Vagina (tissue), 2 donors: ENCODE results near the gene CCDC57.

ENCODE experiments used
- POLR2AphosphoS5 ChIP-seq, 2 donors: sonication (generic); formaldehyde crosslinking; IDR thresholded peaks; one replicate each; pipeline ENCODE4 v1.9.0; 2017; ENCODE audit warnings: antibody characterized with exemption in 2 of 2, mild to moderate bottlenecking in 2 of 2, low read depth in 1 of 2; ENCODE audit not compliant: insufficient read depth in 1 of 2
- TF ChIP-seq, protein P1 (sequence below), 3 experiments: fragments of 450-650 bp in 2 of 3; fragments of 200-600 bp in 1 of 3; sonication (generic) in 1 of 3; IDR thresholded peaks; one replicate each; pipeline ENCODE4 v1.5.1; 2017 to 2019; ENCODE audit warnings: antibody characterized with exemption in 3 of 3, mild to moderate bottlenecking in 2 of 3, moderate library complexity in 2 of 3

DNA sequence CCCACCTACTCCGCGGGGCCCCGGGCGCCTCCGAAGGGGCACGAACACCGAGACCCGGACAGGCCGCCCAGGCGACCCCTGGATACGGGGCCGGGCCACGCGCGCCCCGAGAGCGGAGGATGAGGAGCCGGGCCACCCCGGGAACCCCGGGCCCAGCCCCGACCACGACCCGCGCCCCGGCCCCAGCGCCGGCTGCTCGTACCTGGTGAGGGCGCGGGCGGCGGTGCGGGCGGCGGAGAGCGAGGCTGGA, 114.8 kb downstream of the CCDC57 start:
- TF ChIP-seq, protein P1, sequence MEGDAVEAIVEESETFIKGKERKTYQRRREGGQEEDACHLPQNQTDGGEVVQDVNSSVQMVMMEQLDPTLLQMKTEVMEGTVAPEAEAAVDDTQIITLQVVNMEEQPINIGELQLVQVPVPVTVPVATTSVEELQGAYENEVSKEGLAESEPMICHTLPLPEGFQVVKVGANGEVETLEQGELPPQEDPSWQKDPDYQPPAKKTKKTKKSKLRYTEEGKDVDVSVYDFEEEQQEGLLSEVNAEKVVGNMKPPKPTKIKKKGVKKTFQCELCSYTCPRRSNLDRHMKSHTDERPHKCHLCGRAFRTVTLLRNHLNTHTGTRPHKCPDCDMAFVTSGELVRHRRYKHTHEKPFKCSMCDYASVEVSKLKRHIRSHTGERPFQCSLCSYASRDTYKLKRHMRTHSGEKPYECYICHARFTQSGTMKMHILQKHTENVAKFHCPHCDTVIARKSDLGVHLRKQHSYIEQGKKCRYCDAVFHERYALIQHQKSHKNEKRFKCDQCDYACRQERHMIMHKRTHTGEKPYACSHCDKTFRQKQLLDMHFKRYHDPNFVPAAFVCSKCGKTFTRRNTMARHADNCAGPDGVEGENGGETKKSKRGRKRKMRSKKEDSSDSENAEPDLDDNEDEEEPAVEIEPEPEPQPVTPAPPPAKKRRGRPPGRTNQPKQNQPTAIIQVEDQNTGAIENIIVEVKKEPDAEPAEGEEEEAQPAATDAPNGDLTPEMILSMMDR (IDR thresholded peaks at IDR 0.05) = no peak
- no peak for TF ChIP-seq POLR2AphosphoS5 (IDR thresholded peaks at IDR 0.05; ENCODE audit: insufficient read depth in 1 of 2, low read depth in 1 of 2)
